NCI-H146 treated with DMSO at 0.1 percent for 48 hours (cell line): ENCODE data around the gene IGHMBP2.
"Not testable (repeated sequence)": the region's sequence is repeated elsewhere in the genome, so short reads cannot be mapped to it uniquely, and the experiment has no call there.

Source experiments
- DNase-seq: peaks from one replicate; lab custom pipeline; 2025; ENCODE audit not compliant: unreplicated experiment; lab: John Stamatoyannopoulos, UW

The IGHMBP2 gene

DNA sequence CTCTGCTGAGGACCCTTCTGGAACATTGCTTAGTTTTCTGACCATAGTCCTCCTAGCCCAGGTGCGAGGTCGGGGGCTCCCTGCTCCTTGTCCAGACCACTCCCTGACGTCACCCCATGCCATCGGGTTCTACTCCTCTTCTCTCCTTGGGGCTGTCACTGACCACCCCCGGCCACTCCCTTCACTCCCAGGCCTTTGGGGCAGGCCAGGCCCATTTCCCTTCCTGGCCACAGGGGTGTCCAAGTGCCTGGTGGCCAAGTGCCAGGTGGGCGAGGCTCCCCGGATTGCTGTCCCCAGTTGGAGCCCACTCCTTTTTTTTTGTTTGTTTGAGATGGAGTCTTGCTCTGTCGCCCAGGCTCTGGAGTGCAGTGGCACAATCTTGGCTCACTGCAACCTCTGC lies 57.6 kb downstream of the IGHMBP2 start:
- no peak for DNase-seq

DNA sequence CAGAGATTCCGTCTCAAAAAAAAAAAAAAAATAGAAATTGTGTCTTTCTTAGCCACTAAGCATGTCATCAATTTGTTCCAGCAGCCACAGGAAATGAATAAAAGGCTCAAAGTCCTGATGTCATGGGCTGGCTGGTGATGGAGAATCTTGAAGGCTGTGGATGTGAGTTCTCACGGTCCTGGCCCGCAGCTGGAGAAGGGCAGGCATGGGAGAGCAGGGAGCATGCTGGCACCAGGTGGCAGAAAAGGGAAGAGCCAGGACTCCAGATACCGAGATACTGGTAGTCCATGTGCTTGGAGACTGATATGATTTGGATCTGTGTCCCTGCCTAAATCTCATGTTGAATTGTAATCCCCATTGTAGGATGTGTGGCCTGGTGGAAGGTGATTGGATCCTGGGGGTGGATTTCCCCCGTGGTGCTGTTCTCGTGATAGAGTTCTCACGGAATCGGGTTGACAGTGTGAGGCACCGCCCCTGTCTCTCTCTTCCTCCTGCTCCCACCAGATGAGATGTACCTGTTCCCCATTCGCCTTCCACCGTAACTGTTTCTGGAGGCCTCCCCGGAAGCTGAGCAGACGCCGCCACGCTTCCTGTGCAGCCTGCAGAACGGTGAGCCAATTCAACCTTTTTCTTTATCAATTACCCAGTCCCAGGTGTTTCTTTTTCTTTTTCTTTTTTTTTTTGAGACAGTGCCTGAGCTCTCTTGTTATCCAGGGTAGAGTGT lies 59.0 kb downstream of the IGHMBP2 start:
- DNase-seq, result no peak

DNA sequence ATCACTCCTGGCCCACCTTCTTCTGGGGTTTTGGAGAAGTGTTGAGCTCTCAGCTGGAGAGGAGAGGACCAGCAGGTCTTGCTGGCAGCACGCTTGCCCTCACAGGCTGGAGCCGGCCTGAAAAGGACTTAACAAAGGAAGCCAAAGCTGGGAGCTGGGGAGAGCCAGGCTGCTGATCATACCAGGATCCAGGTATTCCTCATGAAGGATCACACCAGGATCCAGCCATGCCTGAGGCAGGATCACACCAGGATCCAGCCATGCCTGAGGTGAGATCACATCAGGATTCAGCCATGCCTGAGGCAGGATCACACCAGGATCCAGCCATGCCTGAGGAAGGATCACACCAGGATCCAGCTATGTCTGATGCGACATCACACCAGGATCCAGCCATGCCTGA lies 60.1 kb downstream of the IGHMBP2 start:
- no peak for DNase-seq

DNA sequence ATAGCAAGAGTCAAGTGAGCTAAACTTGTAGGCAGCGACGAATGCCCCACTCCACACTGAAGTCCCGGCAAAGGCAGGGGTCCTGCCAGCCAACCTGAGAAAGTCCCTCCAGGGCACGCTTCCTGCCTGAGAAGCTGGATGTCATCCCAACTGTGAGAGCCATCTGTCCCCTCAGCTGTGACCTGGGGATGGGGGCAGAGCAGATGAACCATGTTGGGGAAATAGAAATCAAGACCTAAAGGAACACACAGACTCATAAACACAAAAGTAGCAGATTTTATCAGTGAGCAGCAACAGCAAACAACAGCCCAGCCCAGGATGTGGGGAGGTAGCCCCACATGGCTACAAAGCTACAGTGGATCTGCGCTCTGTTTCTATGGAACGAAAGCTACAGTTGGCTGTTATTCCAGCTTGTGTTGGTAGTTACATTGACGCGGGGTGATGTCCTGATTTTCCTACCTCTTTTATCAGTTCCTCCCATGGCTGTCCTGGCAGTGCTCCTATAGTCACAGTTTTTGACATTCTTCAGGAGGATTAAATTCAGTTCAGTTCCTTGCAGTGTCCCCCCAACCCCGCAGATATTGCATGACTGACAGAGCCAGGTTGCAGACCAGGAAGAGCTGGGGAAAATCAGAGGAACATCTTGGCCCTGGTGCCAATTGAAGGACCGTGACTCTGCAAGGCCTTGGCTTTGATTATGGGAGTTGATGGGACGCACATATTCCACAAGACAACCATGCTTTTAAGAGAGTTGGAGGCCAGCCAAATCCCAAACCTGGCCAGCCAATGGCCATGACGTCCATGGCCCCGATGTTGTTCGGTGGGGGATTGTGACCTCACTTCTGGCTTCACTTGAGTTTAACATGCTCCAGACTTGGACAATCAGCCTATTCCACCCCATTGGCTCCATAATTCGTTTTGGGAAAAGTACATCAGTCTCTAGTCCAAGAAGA lies 62.5 kb downstream of the IGHMBP2 start:
- no peak for DNase-seq

DNA sequence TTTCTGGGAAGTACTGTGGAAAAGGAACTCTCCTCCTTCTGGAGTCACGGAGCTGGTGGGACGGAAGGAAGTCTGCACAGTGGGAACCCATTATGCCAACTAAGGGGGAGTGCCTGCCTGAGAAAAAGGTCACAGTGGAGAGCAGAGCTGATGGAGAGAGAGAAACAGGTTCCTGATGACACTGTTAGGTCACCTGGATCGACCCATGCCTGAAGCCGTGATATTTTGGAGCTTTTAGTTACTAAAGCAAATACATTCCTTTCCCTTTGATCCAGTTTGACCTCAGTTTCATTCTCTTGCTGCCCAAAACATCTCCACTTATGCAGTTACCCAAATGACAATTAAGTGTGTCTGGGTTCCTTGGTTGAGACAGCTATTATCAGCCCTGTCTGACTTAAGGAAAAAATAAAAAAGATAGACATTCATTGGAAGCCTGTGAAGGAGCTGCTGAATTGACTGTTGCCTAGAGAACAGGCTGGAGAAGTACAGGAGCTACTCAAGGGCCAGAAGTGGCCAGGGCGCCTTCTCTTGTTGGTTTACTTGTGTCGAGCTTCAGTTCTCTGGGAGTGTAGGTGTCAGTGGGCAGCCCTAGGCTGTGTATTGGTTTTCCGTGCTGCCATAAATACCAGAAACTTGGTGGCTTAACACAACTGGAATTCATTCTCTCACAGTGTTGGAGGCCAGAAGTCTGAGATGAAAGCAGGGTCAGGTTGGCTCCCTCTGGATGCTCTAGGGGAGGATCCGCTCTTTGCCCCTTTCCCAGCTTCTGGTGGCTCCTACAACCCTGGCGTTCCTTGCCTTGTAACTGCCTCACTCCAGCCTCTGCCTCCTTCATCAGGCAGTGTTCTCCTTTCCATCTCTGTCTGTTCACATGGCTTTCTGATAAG lies 63.4 kb downstream of the IGHMBP2 start:
- no peak for DNase-seq

DNA sequence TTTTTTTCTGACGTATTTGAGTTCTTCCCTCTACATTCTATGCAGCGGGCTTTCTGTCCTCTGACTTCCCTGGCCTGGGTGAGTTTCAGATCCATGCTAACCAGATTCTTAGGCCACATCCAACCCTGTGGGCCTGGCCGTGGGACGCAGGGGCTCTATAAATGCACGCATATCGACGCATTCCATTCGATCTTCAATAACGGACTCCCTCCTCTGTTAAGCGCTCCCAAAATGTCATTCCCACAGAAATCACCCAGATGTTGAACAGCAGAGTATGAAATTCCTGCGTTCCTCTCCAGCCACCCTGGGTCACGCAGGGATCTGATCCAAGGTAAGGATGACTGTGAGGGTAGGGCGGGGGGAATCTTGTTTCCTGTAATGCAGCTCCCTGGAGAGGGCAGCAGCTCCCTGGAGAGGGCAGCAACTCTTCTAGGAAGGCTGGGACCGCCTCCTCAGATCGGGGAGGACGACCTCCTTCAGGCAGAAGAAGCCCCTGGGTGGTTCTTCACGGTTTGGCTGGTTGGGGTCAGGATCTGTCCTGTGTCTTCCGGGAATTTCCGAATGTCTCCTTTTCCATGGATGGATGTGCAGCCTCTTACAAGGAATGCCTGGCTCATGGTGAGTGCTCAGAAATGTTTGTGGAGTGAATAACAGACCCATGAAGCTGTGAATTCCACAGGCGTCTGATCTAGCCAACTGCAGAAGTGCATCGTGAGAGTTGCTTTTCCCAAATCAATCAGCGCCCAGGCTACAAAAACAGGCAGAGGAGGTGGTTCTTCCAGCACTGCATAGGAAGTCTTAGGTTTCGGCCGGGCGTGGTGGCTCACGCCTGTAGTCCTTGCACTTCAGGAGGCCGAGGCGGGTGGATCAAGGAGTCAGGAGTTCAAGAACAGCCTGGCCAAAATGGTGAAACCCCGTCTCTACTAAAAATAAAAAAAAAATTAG lies 64.9 kb downstream of the IGHMBP2 start:
- DNase-seq, result no peak

DNA sequence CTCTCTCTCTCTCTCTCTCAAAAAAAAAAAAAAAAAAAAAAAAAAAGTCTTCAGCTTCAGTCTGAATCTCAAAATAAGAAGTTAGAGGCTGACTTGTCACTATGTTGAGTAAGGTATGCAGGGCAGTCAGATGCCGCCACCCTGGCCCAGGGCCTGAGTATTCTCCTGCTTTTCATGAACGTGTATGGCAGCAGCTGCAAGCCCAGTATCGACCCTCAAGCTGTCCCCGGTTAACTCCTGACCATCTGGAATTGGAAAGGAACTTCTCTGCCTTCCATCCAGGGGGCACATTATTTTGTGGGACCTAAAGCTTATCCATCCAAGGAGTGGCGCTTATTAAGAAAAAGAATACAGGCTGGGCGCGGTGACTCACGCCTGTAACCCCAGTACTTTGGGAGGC lies 65.7 kb downstream of the IGHMBP2 start:
- no peak for DNase-seq

DNA sequence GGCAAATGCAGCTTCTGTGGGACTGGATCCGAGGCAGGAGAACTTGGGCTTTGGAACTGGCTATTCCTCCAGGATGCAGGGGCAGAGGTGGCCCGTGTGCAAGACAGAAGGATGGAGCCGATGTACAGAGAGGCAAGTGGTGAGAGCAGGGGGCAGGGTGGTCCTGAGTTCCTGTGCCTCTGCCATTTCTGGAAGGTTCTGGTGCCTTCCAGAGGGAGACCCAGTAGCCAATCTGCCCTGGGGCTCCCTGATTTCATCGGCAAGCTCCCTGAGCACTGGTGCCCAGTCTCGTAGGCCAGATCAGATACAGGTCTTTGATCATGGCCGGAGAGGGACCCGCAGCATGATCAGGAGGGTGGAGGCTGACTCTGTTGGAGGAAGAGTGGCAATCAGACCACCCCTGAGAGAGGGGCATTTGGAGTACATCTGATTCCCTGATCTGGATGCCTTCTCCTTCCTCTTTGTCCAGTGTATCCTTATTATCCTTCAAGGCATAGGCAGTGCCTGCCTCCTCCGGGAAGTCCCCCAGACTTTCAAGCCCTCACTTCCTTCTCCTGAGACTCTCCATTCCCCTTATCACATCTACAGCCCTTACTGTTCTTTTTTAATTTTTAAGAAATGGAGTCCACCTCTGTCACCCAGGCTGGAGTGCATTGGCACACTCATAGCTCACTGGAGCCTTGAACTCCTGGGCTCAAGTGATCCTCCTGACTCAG lies 67.4 kb downstream of the IGHMBP2 start:
- DNase-seq, result no peak

DNA sequence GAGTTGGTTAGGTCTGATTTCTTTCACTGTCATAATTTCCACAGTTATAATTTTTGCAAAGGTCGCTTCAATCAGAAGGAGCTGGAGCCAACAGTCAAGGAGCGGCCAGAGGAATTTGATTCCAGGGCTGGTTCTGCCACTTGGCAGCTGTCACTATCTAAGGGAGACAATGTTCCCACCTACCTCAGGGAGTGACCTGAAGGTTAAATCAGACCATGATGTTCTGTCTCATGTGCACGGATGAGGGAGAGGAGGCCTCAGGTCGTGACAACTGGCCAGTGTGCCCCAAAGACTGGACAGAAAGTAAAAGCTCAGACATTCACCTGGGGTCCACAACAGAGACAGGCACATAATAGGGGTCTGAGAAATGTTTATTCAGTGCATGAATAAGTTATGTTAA lies 69.5 kb downstream of the IGHMBP2 start:
- no peak for DNase-seq

DNA sequence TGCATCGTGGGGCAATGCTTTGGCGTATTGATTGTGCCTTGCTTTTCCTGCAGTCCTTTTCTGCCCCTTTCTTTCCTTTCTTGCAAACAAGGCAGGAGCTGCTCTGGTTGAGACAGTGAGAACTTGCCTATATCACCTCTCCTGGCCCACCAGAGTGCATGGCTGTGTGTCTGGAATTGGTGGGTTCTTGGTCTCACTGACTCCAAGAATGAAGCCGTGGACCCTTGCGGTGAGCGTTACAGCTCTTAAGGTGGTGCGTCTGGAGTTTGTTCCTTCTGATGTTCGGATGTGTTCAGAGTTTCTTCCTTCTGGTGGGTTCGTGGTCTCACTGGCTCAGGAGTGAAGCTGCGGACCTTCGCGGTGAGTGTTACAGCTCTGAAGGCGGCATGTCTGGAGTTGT lies 70.0 kb downstream of the IGHMBP2 start:
- not testable (repeated sequence) for DNase-seq

DNA sequence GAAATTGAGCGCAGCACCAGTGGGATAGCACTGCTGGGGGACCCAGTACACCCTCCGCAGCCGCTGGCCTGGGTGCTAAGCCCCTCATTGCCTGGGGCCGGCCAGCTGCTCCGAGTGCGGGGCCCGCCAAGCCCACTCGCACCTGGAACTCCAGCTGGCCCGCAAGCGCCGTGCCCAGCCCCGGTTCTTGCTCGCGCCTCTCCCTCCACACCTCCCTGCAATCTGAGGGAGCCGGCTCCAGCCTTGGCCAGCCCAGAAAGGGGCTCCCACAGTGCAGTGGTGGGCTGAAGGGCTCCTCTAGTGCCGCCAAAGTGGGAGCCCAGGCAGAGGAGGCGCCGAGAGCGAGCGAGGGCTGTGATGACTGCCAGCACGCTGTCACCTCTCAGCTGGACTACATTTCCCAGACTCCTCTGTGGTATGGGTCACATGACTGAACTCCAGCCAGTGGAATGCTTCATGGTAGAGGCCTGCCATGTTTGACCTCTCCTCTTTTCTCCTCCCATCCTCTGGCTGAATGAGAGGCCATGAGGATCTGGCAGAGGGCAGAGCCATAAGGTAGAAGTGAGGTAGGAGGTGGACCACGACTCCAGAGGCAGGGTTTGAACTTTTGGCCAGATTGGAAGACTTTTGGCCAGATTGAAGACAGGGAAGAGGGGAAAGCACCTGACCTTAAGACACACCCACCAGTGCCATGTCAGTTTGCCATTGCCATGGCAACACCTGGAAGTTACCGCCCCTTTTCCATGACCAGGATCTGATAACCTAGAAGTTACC lies 70.9 kb downstream of the IGHMBP2 start:
- no peak for DNase-seq

DNA sequence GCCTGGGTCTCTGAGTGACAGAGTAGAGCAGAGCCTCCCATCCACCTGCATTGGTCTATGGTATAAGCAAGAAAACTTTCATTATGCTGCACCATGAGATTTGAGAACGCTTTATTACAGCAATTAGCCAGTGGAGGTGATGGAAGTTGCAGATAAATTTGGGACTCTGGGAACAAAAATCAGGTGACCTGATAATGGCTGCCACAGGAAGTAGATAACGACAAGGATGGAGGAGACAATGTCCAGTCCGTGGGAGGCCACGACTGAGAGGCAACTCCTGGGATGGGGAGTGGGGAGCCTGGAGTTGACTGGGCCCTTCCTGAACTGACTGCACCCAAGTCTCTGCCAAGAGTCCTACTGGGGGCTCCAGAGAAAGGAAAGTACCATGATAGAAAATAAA lies 72.4 kb downstream of the IGHMBP2 start:
- DNase-seq, result no peak

DNA sequence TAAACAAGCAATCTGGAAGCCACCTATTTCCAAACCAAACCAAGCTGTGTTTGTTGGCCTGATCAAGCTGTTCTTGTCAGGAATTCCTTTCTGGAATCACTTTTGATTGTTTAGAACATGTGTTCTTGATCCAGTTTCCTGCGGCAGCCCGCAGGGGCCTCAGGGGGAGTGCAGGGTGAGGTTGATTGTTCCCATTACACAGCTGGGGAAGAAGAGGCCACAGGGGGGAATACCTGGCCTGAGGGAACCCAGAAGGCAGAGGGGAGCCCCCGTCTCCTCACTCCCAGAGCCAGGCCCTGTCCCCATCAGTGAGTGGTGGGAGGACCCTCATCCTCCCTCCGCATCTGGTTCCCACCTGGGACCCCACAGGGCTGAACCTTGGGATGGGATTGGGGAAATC lies 72.9 kb downstream of the IGHMBP2 start:
- DNase-seq, result no peak

DNA sequence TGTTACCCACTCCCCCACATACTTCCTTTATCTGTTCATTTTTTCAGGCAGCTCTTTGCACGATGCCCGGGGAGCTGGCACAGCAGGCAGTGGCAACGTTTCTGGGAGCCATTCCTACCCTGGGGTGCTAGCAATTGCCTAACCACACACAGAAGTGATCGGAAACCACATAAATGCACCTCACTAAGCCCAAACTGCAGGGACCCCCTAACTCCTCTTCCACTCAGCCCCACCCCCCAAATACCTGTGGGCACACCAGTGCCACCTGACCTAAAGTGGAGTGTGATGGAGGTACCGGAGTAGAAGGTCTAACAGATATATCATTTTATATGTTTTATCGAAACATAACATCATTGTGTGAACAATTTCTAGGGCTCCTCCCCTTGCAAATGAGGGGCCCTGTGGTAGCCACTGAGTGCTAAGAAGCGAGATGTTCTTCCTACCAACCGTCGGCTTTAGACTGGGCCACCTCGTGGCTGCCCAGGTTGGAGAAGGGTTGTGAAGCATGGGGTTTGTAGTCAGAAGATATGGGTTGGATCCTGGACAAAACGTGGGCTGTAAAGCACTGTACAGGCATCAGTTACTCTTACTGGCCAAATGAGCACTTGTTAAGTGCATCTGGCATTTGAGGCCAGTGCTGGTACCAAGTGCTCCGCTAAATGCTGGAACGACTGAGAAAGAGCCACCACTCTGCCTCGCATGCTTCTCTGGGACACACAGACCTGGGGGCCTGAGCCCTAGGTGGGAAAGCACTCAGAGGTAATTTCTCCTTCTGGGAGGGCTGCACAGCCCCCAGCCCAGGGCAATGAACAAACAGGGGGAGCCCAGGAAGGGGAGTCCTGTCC lies 74.3 kb downstream of the IGHMBP2 start:
- DNase-seq, result no peak

DNA sequence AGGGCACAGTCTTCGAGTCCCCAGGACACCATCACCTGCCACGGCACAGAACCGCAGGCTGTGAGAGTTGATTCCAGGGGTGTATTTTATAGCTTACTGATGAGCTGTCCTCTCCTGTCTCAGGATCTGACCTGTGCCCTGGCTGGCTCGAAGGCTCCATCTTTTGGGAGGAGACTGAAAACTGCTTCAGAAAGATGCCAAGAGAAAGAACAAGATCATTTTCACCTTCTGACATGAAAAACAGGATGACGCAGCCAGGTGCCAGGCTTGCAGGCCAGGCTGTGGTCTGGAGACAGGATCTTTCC lies 74.9 kb downstream of the IGHMBP2 start:
- no peak for DNase-seq

DNA sequence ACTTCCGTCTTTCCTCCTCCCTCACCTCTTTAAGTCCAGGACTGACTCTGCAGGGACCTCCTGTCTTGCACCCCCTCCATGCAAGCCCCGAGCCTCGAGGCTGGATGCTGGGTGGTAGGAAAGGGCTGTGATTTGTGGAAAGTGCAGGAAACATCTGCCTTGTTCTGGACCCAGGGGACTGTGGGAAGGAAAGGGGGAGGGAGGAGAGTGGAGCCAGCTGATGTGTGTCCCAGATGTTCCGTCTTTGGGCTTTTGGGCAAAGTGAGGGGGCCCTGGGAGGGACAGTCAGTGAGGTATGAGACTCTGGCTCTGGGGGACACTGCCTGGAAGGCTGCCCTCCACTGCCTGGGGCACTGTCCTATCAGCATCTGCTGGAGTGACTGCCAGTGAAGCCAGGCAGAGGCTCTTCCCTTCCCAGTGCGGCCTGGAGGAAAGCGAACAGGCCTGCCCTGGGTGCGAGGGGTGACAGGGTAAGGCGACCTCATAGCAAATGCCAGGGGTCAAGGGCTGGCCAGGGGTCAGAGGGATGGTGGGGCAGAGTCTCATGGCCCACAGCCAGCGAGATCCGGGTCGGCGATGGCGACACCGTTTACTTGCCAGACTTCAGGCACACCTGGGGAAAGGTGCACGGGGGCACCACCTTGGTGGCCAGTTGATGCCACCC lies 75.4 kb downstream of the IGHMBP2 start:
- DNase-seq, result no peak

DNA sequence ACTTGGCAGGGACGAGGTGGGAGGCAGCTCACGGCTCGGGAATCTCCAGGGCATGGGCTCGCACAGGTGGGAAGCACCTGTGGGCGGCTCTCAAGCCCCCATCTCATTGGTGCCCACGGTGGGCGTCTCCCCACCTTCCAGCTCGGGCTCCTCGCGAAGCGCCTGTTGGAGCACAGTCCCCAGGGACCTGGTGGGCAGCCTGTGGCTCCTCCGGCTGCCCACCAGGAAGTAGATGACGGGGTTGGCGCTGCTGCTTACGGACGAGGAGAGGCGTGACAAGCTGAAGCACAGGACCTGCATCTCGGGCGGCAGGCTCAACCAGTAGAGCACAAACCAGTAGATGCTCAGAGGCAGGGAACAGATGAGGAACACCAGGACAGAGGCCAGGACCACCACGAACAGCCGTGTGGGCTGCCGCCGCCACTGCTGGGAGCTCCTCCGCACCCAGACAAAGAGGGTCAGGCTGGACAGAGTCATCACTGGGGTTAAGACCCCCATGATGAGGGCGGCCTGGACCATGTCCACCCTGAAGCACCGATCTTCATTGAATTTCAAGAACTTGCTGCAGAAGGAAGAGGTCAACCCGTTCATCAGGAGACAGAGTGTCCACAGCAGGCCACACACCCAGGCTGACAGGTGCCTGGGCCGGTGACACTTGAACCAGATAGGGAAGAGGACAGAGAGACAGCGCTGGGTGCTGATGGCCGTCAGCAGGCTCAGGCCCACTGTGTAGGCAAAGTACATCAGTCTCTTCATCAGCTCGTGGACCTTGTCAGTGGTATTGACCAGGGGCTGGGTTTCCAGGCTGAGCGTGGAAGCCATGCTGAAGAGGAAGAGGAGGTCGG lies 76.5 kb downstream of the IGHMBP2 start:
- no peak for DNase-seq
